WTC11 (cell line): ENCODE measurements around the gene GPR132.

ENCODE experiments used
- ATF2 ChIP-seq: sonication (generic); formaldehyde crosslinking; IDR thresholded peaks from 2 replicates; pipeline ENCODE4 v1.8.1; 2022; ENCODE audit warnings: low read depth, missing genetic modification reagents, borderline replicate concordance
- ATF3 ChIP-seq: sonication (generic); formaldehyde crosslinking; conservative IDR thresholded peaks from 2 replicates; pipeline ENCODE4 v1.8.1; 2022; ENCODE audit warnings: mild to moderate bottlenecking, missing genetic modification reagents
- CTCF ChIP-seq: fragments of 200-600 bp; IDR thresholded peaks from 2 replicates; pipeline ENCODE4 v1.8.0; 2022; ENCODE audit warnings: antibody characterized with exemption
- E2F1 ChIP-seq: sonication (generic); formaldehyde crosslinking; IDR thresholded peaks from 2 replicates; pipeline ENCODE4 v1.8.0; 2022; ENCODE audit warnings: mild to moderate bottlenecking, missing genetic modification reagents
- IRF2 ChIP-seq: sonication (generic); formaldehyde crosslinking; IDR thresholded peaks from 2 replicates; pipeline ENCODE4 v1.8.0; 2022; ENCODE audit warnings: low read depth, missing genetic modification reagents, borderline replicate concordance
- JUN ChIP-seq: sonication (generic); formaldehyde crosslinking; IDR thresholded peaks from 2 replicates; pipeline ENCODE4 v1.8.0; 2023; ENCODE audit warnings: mild to moderate bottlenecking, missing genetic modification reagents

- TF ChIP-seq ATF2 (CRISPR knock-in tag), result no peak
- no peak for TF ChIP-seq E2F1 (CRISPR knock-in tag)
- TF ChIP-seq ATF3 (CRISPR knock-in tag), result no peak
- no peak for TF ChIP-seq JUN (CRISPR knock-in tag)
- TF ChIP-seq IRF2 (CRISPR knock-in tag), result no peak
- TF ChIP-seq CTCF, result no peak
These were observed 8.7 kb upstream of the GPR132 start for GRCh38 chr14:105073720-105074600.
